Stimulated activated CD4-positive, alpha-beta T cell treated with anti-CD3 and anti-CD28 coated beads, Interleukin-1b, Interleukin-23, amount 100 ng/mL, for 1 hour (primary cell): ENCODE measurements around the gene ADAM10.
"Not testable (repeated sequence)": the region's sequence is repeated elsewhere in the genome, so short reads cannot be mapped to it uniquely, and the experiment has no call there.

Source experiments
- DNase-seq, 2 donors: peaks; one replicate each; pipeline ENCODE4 v3.0.0-alpha.2; 2020; ENCODE audit warnings: low read depth in 2 of 2

ADAM10 gene

DNA sequence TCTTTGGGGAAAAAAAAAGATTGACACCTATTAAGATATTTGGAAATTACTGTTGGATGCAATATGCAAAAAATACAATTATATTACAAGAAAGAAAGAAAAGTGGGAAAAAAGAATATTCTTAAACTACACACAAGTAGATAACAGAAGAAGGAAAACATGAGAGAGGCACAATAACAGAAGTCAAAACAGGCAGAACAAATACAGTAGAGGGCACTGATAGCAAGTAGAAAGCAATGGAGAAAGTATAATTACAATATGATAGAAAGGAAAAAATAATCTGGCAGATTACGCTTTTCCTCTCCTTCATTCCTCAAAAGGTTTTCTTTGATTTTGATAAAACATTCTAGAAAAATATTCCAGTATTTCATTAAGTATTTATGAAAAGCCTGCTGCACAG is 72.1 kb downstream of the ADAM10 start:
- DNase-seq, result no peak

DNA sequence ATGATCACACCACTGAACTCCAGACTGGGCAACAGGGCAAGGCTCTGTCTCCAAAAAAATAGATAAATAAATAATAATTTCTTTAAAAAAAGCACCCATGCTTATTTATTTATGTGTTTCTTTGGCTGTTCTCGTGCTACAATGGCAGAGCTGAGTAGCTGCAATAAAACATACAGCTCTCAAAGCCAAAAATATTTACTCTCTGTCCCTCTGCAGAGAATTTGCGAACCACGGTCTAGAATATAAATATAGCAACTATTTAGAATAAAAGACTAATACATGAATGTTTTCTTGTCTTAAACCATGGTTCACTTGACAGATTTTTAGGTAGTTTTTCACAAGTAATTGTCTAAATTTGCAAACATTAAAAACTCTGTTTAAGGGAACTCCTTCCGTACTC is 72.7 kb downstream of the ADAM10 start:
- no peak for DNase-seq

DNA sequence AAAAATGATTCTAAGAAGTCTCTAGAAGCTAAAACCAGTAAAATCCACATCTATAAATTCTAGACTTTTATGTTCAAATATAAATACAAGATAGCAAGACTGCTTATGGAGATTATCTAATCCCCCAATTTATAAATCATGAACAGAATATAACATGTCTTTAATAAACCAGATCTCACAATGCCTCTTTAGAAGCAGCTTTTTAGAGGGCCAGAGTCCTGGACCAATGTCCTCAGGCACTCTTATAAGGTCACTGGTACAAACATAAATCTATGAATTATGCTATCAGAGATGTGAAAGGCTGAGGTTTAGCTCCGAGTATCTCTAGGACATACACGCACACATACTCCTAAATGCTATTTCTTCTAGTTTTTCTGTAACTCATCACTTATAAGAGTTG is 78.3 kb downstream of the ADAM10 start:
- no peak for DNase-seq

DNA sequence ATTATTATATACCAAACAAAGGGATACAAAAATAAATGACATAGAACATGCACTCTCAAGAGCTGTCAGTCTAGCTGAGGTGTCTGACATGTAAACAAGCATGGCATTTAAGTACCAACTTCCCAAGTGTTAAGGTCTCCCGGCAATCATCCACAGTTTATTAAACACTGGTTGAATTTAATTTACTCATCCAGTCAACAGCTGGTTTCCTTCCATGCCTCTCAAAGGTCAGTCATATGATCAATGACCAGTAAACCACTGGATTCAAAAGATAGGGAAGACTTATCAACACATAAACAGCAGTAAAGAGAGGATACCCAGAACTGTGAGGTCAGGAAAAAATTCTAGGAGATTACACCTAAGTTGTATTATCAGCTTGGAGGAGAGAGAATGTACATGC is 80.4 kb downstream of the ADAM10 start:
- DNase-seq, result no peak

DNA sequence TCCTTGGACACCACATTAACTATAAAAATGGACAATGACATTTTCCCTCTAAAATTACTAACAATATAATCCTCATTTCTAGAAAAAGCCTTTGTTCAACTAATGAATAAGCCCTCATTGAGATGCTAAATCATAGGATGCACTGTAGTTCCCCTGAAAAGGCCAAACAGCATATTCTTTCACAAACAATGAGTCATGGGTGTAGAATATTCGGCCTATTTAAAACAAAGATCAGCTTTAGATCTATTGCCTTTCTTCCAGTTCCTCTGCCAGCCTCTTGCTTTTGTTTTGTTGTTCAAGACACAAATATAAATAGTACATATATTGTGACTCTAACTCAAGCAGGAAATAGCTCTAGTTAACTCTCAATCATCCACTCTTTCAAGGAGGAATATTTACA is 82.5 kb downstream of the ADAM10 start:
- DNase-seq, result no peak

DNA sequence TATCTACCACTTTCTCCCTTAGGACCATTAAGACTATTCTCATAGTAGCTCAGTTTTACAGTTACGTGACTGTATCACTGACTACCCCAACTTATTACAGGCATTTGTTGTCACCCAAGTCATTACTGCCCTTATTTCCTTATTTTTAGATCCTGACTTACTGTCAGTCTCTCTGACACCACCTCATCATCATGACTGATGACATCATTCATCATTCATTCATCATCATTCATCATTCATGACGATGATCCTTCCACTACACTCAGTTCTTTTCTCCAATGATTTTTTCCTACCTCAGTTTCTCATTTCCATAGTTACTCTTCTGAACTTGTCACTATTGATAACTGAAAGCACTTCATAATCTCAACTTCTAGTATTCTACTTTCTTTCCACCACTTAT is 83.8 kb downstream of the ADAM10 start:
- no peak for DNase-seq

DNA sequence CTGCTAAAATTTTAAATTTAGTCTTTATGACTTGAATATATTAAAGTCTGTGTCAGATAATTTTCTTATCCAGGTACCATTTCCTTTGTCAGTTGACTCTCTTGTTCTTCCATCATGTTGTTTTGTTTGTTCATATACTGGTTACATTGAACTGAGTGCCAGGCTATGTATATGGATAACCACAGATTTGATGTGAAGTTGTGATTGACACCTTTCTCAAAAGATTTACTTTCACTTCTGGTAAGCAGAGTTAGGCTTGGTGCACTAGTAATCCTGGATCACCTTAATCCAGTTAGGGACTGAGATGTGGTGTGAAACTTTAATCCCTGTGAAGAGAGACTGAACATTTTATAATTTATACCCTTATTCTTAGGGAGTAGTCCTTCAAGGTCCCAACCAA is 99.4 kb downstream of the ADAM10 start:
- DNase-seq, result no peak

DNA sequence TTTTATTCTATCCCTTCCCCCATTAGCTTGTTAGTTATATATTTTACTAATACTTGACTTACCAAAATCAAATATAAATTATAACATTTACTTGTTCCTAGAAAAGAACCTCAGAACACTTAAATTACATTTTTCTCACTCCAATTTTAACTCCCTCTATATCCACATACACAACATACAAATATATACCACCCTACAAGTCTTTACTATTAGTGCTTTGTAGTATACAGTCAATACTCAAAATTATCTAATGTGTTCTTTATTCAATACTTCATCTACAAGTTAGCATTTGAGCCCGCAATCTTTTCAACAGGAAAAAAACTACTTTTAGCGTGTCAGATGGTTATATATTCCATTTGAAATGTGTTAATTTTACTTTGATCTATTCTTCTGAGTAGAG is 100.3 kb downstream of the ADAM10 start:
- no peak for DNase-seq

DNA sequence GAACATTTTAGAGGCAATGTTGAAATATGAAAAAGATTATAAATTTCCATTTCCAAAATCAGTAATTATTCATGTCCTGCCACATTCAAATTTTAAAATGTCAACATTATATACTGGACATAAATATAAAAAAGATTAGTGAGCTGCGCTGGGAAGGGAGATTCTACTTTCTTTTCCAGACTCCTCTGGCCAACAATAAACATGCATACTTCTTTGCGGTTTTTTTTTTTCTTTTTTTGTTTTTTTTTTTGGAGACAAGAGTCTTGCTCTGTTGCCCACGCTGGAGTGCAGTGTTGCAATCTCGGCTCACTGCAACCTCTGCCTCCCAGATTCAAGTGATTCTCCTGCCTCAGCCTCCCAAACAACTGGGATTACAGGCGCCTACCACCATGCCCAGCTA is 105.5 kb downstream of the ADAM10 start:
- DNase-seq, result no peak

DNA sequence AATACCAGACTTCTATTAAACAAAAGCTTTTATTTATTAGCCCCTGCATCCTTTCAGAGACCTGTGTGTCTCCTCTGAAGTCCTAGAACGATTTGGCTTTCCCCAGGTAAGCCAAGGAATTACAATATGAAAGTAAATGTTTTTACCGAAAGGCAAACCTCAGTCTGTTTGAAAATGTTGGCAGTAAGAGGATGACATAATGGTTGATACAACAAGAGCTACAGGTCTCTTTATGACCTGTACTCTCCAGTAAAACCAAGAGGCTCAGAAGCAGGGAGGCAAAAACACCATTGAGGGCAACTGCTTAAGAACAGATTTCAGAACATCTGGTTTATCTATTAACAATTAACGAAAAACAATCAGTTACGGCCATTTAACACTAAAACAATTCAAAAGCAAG is 107.8 kb downstream of the ADAM10 start:
- DNase-seq, result no peak

DNA sequence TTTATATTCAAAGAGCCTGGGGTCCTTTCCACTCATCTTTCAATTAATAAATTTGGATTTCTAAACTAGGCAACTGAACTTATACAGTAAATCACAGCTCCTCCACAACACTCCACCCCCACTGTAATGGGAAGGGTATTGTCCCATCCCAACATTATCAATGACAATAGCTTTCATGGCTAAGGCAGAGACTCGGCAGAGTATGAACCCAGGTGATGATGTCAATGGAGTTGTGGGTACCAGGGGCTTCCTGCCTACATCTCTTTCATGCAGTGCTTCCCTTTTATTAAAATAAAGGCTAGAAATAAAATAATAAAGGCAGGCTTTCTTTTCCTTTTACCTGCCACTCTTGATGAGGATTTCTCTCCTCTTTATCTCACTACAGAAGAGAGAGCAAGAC is 109.5 kb downstream of the ADAM10 start:
- DNase-seq, result no peak

DNA sequence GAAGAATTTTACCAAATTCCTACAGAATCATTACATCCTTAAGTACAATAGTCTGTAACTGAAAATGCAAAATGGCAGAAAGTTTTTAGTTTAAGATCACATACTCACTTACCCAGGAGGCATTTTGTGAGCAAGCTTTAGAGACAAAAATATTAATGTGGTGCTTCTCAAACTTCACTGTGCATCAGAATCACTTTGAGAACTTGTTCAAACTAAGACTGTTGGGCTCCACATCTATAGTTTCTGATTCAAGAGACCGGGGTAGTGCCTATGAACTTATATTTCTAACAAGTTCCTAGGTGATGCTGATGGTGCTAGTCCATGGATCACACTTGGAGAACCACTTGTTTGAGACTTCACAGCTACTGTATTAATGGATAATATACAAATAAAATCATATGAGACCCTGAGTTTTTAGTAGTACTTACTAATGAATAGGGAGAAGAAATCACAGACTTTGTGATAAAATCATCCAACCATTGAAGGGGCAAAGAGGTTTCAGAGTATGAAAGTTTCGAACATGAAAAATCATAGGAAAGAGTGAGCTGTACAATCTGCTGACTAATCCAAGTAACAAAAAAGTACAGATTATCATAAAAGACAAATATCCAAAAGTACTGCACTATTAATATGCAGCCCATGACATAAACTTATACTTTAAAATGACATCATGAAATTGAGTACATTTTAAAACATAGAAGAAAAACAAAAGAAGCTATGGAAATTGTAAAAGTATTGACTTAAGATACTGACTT is 110.3 kb downstream of the ADAM10 start:
- no peak for DNase-seq

DNA sequence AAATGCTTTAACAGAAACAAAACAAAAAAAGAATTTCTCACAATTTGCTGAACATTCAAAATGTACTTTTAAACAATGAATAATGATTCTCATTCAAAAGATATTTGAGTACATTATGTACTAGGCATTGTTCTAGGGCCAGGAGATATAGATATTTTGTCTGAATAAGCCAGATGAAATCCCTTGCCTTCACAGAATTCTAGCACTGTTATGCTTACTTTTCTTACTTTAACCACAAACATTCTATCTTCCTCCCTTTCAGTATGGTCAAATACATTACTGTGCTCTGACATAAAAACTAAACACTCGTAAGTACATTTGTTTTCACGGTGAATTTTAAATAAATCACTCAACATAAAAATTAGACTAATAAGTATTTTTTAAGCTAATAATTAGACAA is 116.7 kb downstream of the ADAM10 start:
- no peak for DNase-seq

DNA sequence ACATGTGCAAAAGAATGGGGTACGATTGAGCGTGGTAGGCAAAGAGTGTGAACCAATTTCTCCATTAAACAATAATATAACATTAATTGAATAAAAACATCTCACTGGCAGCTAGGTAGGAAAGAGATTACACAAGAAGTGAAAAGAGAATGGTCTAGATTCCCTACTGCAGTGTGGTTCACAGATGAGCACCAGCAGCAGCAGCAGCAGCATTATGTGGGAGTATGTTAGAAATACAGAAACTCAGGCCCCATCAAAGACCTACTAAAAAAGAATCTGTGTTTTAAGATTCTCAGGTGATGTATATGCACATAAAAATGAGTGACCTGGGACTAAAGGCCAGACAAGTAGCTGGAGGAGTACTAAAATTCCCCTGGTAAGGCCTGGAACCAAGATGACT is 118.2 kb downstream of the ADAM10 start:
- no peak for DNase-seq

DNA sequence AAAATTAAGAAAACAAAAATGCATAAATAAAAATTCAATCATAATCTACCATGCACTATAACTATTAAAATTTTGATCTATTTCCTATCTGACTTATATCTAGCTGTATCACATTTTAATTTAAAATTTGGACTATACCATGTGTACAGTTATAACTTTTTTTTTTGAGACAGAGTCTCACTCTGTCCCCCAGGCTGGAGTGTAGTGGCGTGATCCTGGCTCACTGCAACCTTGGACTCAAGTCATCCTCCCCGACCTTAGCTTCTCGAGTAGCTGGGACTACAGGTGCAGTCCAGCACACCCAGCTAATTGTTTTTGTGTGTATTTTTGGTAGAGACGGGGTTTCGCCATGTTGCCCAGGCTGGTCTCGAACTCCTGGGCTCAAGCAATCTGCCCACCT is 119.9 kb downstream of the ADAM10 start:
- no peak for DNase-seq

DNA sequence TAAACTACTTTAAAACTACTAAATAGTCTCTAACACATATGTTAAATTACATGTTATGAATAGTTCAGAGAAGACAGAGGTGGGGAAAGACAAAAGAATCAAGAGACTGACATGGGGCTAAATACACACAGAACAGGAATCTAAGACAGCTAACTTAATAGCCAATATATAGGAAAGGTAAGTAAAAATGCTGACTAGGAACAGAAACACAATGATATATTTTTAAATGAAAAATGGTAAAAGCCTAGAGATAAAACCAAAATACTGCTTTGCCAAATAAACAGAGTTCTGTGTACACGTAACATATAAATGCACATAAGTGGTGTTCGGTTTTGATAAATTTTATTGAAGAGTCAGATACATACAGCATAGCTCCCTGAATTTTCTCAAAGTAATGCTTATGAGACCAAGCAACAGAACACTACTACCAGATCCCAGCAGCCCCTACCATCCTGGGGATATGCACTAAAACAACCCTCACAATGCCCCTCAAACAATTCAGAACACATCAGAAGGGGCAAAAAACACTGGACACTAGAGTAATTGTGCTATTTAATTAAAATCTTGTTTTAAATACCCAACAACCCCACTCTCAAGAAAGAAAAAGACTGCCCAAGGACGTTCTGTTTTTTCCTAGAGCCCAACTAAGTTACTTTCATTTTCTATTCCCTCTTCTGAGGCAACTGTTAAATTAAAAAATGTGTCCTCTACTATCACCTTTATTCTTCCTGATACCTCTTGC is 121.1 kb downstream of the ADAM10 start:
- no peak for DNase-seq

DNA sequence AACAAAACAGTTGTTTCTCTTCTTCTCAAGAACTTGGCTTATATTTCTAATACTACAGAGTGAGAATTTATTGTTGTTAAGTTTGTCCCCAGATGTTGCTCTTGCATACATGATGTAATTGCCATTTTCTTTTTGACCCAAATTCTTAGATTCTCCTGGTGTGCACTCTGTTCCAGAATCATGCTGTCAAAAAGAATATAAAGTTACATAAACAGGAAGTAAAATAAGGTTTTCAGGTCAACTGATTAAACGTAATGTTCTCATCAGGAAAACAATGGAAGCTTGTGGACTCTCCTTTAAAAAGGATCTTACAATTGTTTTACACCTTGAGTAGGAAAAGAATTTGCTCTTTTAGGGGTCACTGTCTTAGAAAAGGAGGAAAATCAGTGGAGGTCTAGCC is 121.8 kb downstream of the ADAM10 start:
- DNase-seq, result no peak

DNA sequence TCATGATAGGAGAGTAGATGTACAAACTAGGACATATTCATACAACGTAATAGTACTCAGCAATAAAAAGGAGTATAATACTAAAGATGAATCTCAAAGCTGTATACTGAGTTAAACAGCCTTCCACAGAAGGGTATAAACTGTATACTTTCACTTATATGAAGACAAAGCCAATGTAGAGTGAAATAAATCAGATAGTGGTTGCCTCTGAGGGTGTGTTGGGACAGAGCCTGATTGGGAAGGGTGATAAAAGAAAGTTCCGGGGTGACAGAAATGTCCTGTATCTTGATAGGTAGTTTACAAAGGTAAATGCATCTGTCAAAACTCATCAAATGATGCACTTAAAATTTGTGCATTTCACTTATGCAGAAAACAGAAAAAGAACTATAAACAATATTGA is 122.5 kb downstream of the ADAM10 start:
- DNase-seq, result no peak

DNA sequence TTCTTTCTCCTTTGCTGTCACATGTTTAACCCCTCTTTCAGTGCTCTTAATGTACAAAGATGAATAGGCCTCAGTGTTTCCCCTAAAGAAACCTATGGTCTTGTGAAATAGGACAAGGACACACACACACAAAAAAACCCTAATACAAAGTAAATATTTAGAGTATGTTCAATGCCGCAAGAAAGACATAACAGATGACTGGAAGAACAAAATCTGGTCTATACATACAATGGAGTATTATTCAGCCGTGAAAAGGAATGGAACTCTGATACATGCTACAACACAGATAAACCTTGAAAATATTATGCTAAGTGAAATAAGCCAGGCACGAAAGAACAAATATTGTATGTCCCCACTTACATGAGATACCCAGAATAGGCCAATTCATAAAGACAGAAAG is 123.1 kb downstream of the ADAM10 start:
- DNase-seq, result no peak

DNA sequence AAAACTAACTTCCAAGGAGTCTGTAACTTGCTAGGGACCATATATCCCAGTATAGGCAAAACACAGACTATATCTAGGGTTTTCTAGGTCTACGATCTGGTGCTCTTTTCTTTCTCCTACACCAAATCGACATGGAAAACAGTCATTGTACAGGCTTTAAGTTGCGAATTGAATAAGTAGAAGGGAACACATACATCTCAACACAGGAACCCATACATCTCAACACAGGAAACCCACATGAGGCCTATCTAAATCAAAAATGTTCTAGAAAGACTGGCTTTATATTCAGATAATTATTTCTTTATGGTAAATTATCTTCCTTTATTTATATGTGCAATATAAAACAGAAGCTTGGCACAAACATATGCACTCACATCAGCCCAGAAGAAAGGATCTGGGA is 126.6 kb downstream of the ADAM10 start:
- no peak for DNase-seq

DNA sequence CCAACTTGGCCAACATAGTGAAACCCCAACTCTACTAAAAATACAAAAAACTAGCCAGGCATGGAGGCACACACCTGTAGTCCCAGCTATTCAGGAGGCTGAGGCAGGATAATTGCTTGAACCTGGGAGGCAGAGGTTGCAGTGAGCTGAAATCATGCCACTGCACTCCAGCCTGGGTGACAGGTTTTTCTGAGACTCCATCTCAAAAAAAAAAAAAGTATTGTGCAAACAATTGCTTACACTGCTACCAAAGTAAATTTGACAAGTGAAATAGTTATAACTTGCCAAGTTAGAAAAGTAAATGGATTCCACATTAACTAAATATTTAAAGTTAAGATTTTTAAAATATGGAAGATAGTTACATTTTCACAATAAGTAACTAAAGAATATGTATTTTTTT is 129.2 kb downstream of the ADAM10 start:
- not testable (repeated sequence) for DNase-seq

DNA sequence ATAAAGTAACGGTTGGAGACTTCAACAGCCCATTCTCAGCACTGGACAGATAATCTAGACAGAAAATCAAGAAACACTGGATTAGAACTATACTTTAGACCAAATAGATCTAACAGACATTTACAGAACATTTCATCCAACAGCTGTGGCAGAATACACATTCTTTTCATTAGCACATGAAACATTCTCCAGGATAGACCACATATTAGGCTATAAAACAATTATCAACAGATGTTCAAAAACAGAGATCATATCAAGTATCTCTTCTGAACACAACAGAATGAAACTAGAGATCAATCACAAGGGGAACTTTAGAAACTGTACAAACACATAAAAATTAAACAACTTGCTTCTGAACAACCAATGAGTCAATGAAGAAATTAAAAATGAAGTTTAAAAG is 133.3 kb downstream of the ADAM10 start:
- no peak for DNase-seq
